Upper lobe of left lung (tissue), 6 donors: ENCODE data around the gene LCN12. TPM values are rescaled to one million over a fixed set of nuclear protein-coding genes. Genes with fewer than 3 reads are reported as not detected.
A peak's percentile ranks its signal among the peaks of the same experiment; 100 is the strongest.

ENCODE experiments used
- ATAC-seq, 2 donors: fragments of 200-7000 bp; cut with Tn5 transposase; one replicate each; pipeline ENCODE4 v1.9.1; 2022; ENCODE audit warnings: mild to moderate bottlenecking in 2 of 2, moderate library complexity in 2 of 2; ENCODE audit not compliant: low FRiP score in 2 of 2
- DNase-seq, 2 donors: peaks; one replicate each; pipeline ENCODE4 v3.0.0-alpha.2; 2019 to 2020
- H3K27ac ChIP-seq, 4 donors: fragments of 200-600 bp; sonication (generic); one replicate each; pipeline ENCODE4 v1.5.1; 2016 to 2019
- H3K27me3 ChIP-seq, 4 donors: fragments of 200-600 bp; sonication (generic); one replicate each; pipeline ENCODE4 v1.5.1; 2017 to 2019
- H3K36me3 ChIP-seq, 4 donors: fragments of 200-600 bp; sonication (generic); one replicate each; pipeline ENCODE4 v1.5.1; 2016 to 2019
- H3K4me1 ChIP-seq, 4 donors: fragments of 200-600 bp; sonication (generic); one replicate each; pipeline ENCODE4 v1.5.1; 2018 to 2019
- H3K4me3 ChIP-seq, 4 donors: fragments of 200-600 bp; sonication (generic); one replicate each; pipeline ENCODE4 v1.5.1; 2017 to 2019; ENCODE audit warnings: mild to moderate bottlenecking in 2 of 4, moderate library complexity in 1 of 4
- H3K9me3 ChIP-seq, 4 donors: fragments of 200-600 bp; sonication (generic); one replicate each; pipeline ENCODE4 v1.5.1; 2018 to 2019
- CTCF ChIP-seq, 6 experiments: fragments of 450-650 bp in 4 of 6; fragments of 200-600 bp in 2 of 6; sonication (generic) in 2 of 6; IDR thresholded peaks; one replicate each; pipeline ENCODE4 v1.5.1; 2016 to 2019; ENCODE audit warnings: antibody characterized with exemption in 6 of 6
- EP300 ChIP-seq, 4 donors: sonication (generic); formaldehyde crosslinking; IDR thresholded peaks; one replicate each; pipeline ENCODE4 v1.5.1; 2017; ENCODE audit warnings: antibody characterized with exemption in 4 of 4, control low read depth in 2 of 4
- POLR2A ChIP-seq, 4 donors: fragments of 450-650 bp; IDR thresholded peaks; one replicate each; pipeline ENCODE4 v1.5.1; 2016 to 2017; ENCODE audit warnings: antibody characterized with exemption in 4 of 4, mild to moderate bottlenecking in 2 of 4
- POLR2AphosphoS5 ChIP-seq, 2 donors: sonication (generic); formaldehyde crosslinking; IDR thresholded peaks; one replicate each; pipeline ENCODE4 v1.5.1; 2017; ENCODE audit warnings: antibody characterized with exemption in 2 of 2
- WGBS, 2 donors: methylation state at CpG; one replicate each; pipeline ENCODE4 v1.1.5; 2017 to 2018; 5-methylcytosine and 5-hydroxymethylcytosine counted together
- total RNA-seq, 6 donors: library from RNA; depleted of rRNA in 4 of 6; stranded (reverse); fragments of >200 nt in 4 of 6; gene quantifications; one replicate each; pipeline versions ENCODE4 v1.1.0 to v1.2.1, GENCODE V29; 2016 to 2021
- donor health status: DM: no; HTN: no; CAD: no; lungs with moderate emphysema.
- donor health status: DM: no; HTN: yes; CAD: no; lungs with severe emphysema.

LCN12 gene
- total RNA-seq, 6 donors from 2014 or later = 0.89 to 5.2 (median 2.3) TPM; not detected in 1

GRCh38 chr9:136996361-136997292 lies 44.6 kb downstream of the LCN12 start, which contains the start of gene CLIC3:
TSS of gene CLIC3 (minus strand) at chr9:136996568. CDS start at chr9:136996543, 25 bp downstream.
- DNase-seq = peak; percentile 83 to 93
- peak within 1 kb of the TSS in 3 of 4 donors; percentile 31 to 50 (median 46) for H3K4me3 ChIP-seq
- no peaks in the 10 kb centered on the region for H3K9me3 ChIP-seq
- no peaks in the 10 kb centered on the region for H3K27me3 ChIP-seq
- H3K27ac ChIP-seq = peak within 1 kb of the TSS; percentile 67 to 90 (median 78)
- H3K36me3 ChIP-seq = peaks cover 0 to 12% (median 5%) of the 10 kb centered on the region in 4 donors
- TF ChIP-seq POLR2AphosphoS5 (IDR thresholded peaks at IDR 0.05) (peak in 1 of 2 donors; percentile 67), CTCF (IDR thresholded peaks at IDR 0.05) (no peak), POLR2A (IDR thresholded peaks at IDR 0.05) (peak in 1 of 4 donors; percentile 52), EP300 (IDR thresholded peaks at IDR 0.05) (no peak)
- peaks cover 68 to 91% (median 74%) of the 10 kb centered on the region in 4 donors for H3K4me1 ChIP-seq
- 14 to 28% methylated on average over 13 to 34 of the region's 35 CpGs for WGBS, 2 donors
- ATAC-seq = peak; percentile 18 to 70

- H3K36me3 ChIP-seq = peaks cover 0 to 12% (median 5%) of the 10 kb centered on the region in 4 donors
- H3K27me3 ChIP-seq = no peaks in the 10 kb centered on the region
- WGBS, 2 donors = 76 to 77% methylated on average over 10 of the region's 10 CpGs
- H3K9me3 ChIP-seq = no peaks in the 10 kb centered on the region
- H3K27ac ChIP-seq = peak overlapping the region in 3 of 4 donors; percentile 67 to 90 (median 73)
- TF ChIP-seq EP300 (IDR thresholded peaks at IDR 0.05) (no peak), POLR2AphosphoS5 (IDR thresholded peaks at IDR 0.05) (no peak), CTCF (IDR thresholded peaks at IDR 0.05) (no peak), POLR2A (IDR thresholded peaks at IDR 0.05) (no peak)
- ATAC-seq = no peak
- peak overlapping the region in 2 of 4 donors; percentile 46 to 50 for H3K4me3 ChIP-seq
- DNase-seq = peak in 1 of 2 donors; percentile 59
- peaks cover 65 to 87% (median 74%) of the 10 kb centered on the region in 4 donors for H3K4me1 ChIP-seq
These were observed 45.3 kb downstream of the LCN12 start for GRCh38 chr9:136997371-136997770.

- DNase-seq (peak; percentile 47 to 69), ATAC-seq (no peak)
- Histone ChIP-seq H3K4me3 (no peak overlapping the region), H3K36me3 (peaks cover 0 to 12% (median 5%) of the 10 kb centered on the region in 4 donors), H3K4me1 (peaks cover 62 to 83% (median 70%) of the 10 kb centered on the region in 4 donors), H3K27me3 (no peaks in the 10 kb centered on the region), H3K27ac (peak overlapping the region in 3 of 4 donors; percentile 19 to 90 (median 73)), H3K9me3 (no peaks in the 10 kb centered on the region)
- WGBS, 2 donors = 46 to 49% methylated on average over 16 to 18 of the region's 18 CpGs
- TF ChIP-seq CTCF (IDR thresholded peaks at IDR 0.05) (peak in 1 of 6 experiments; percentile 12), POLR2AphosphoS5 (IDR thresholded peaks at IDR 0.05) (peak in 1 of 2 donors; percentile 32), POLR2A (IDR thresholded peaks at IDR 0.05) (no peak), EP300 (IDR thresholded peaks at IDR 0.05) (no peak)
These were observed 45.8 kb downstream of the LCN12 start for GRCh38 chr9:136997830-136998234.

- no peaks in the 10 kb centered on the region for H3K27me3 ChIP-seq
- H3K4me1 ChIP-seq = peaks cover 39 to 57% (median 45%) of the 10 kb centered on the region in 4 donors
- DNase-seq (no peak), ATAC-seq (peak in 1 of 2 donors; percentile 14)
- H3K4me3 ChIP-seq = peak overlapping the region in 1 of 4 donors; percentile 8
- WGBS, 2 donors = 58% methylated on average over 10 of the region's 10 CpGs
- TF ChIP-seq POLR2AphosphoS5 (IDR thresholded peaks at IDR 0.05) = no peak
- TF ChIP-seq EP300 (IDR thresholded peaks at IDR 0.05) = no peak
- TF ChIP-seq CTCF (IDR thresholded peaks at IDR 0.05) = no peak
- no peak for TF ChIP-seq POLR2A (IDR thresholded peaks at IDR 0.05)
- H3K36me3 ChIP-seq = no peaks in the 10 kb centered on the region
- H3K9me3 ChIP-seq = no peaks in the 10 kb centered on the region
- H3K27ac ChIP-seq = peak overlapping the region; percentile 40 to 67 (median 64)
These were observed 48.3 kb downstream of the LCN12 start for GRCh38 chr9:137000177-137000930.
